Breast epithelium (tissue), 4 donors: ENCODE measurements around the gene BARX2. TPM values are rescaled to one million over a fixed set of nuclear protein-coding genes. Genes with fewer than 3 reads are reported as not detected.

Source experiments
- DNase-seq, 2 donors: peaks; one replicate each; pipeline ENCODE4 v3.0.0-alpha.2; 2019; ENCODE audit warnings: low spot score in 2 of 2
- H3K27ac ChIP-seq, 2 donors: fragments of 200-600 bp; sonication (generic) in 1 of 2; one replicate each; pipeline ENCODE4 v1.5.1; 2016 to 2019; ENCODE audit warnings: mild to moderate bottlenecking in 1 of 2
- H3K27me3 ChIP-seq, 2 donors: fragments of 200-600 bp; sonication (generic) in 1 of 2; one replicate each; pipeline versions ENCODE4 v1.5.1 to v1.6.0; 2017 to 2019; ENCODE audit warnings: control low read depth in 1 of 2, mild to moderate bottlenecking in 1 of 2
- H3K36me3 ChIP-seq: fragments of 200-600 bp; one replicate; pipeline ENCODE4 v1.5.1; 2019
- H3K4me1 ChIP-seq, 2 donors: fragments of 200-600 bp; sonication (generic); one replicate each; pipeline ENCODE4 v1.5.1; 2016 to 2019; ENCODE audit warnings: control low read depth in 1 of 2
- H3K4me3 ChIP-seq, 3 donors: fragments of 200-600 bp; sonication (generic); 1 replicate in 2 of 3; 2 replicates in 1 of 3; pipeline ENCODE4 v1.5.1; 2016 to 2019; ENCODE audit warnings: mild to moderate bottlenecking in 3 of 3, moderate library complexity in 2 of 3
- H3K9me3 ChIP-seq, 2 donors: fragments of 200-600 bp; sonication (generic) in 1 of 2; one replicate each; pipeline ENCODE4 v1.5.1; 2016 to 2019; ENCODE audit warnings: control low read depth in 1 of 2
- POLR2A ChIP-seq: fragments of 450-650 bp; IDR thresholded peaks from one replicate; pipeline ENCODE4 v1.6.1; 2016; ENCODE audit warnings: antibody characterized with exemption, mild to moderate bottlenecking, moderate library complexity
- POLR2AphosphoS5 ChIP-seq, 3 donors: sonication (generic); formaldehyde crosslinking; IDR thresholded peaks; one replicate each; pipeline ENCODE4 v1.6.1; 2017; ENCODE audit warnings: antibody characterized with exemption in 3 of 3
- intact Hi-C: fragments of 100-400 bp; cut with DNase I; formaldehyde crosslinking; loops from one replicate; pipeline ENCODE4 v1.15.1; 2023; ENCODE audit warnings: low total_unique reads
- total RNA-seq, 3 donors: library from RNA; depleted of rRNA; stranded (reverse); fragments of >200 nt; gene quantifications; one replicate each; pipeline ENCODE4 v1.1.0, GENCODE V29; 2016
- TF ChIP-seq, protein P1 (sequence below), 3 donors: fragments of 450-650 bp; IDR thresholded peaks; one replicate each; pipeline ENCODE4 v1.5.1; 2016 to 2017; ENCODE audit warnings: antibody characterized with exemption in 3 of 3, mild to moderate bottlenecking in 3 of 3, moderate library complexity in 3 of 3

The BARX2 gene
- total RNA-seq, 3 donors from 2014 or later: 8.2 to 19.5 TPM; not detected in 1

DNA sequence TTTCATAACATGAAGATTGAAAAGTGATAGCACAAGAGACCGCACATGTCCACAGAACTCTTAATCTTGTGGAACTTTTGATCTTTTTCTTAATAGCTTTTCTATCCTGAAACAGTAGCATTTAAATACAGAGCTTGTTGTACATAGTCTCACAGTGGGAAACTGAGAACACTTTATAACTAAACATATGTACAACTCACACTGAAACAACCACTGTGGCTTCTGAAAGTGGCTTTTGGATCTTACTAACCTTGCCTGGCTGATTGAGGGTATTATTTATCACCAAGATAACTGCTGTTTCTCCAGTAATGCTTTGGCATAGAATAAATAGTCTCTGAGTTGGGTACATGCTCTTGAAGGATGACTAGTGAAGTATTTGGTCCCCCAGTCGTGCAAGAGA lies 10.2 kb downstream of the BARX2 start:
- Histone ChIP-seq H3K27ac (no peak overlapping the region), H3K4me1 (no peaks in the 10 kb centered on the region), H3K9me3 (no peaks in the 10 kb centered on the region), H3K27me3 (no peaks in the 10 kb centered on the region), H3K36me3 (no peaks in the 10 kb centered on the region), H3K4me3 (no peak overlapping the region)
- no peak for DNase-seq
- no peak for TF ChIP-seq POLR2AphosphoS5 (IDR thresholded peaks at IDR 0.05)
- intact Hi-C loops: no loop called here

DNA sequence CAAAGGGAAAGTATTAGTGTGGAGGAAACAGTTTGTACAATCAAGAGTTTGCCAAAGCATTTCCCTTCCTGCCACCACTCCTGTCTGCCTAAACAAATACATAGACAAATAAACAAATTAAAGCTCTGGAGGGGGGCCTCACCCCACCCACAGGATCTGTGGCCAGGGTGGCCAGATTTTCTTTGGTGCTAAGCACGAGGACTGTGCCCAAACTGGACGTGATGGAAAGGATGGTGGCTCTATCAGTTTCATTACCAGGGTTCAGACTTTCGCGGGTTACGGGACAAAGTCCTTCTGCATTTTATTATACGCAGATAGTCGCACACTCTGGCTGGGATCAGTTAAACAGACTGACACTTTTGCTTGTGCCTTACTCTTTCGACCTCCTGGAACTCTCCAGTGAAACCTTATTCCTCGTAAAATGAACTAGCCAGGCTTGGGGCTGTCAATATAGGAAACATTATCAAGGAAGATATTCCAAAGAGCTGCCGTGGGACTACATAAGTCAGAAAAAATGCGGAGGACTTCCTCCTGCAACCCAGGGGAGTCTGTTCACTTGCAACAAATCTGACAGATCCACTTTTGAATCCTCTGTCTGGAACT lies 11.2 kb downstream of the BARX2 start:
- TF ChIP-seq, protein P1, sequence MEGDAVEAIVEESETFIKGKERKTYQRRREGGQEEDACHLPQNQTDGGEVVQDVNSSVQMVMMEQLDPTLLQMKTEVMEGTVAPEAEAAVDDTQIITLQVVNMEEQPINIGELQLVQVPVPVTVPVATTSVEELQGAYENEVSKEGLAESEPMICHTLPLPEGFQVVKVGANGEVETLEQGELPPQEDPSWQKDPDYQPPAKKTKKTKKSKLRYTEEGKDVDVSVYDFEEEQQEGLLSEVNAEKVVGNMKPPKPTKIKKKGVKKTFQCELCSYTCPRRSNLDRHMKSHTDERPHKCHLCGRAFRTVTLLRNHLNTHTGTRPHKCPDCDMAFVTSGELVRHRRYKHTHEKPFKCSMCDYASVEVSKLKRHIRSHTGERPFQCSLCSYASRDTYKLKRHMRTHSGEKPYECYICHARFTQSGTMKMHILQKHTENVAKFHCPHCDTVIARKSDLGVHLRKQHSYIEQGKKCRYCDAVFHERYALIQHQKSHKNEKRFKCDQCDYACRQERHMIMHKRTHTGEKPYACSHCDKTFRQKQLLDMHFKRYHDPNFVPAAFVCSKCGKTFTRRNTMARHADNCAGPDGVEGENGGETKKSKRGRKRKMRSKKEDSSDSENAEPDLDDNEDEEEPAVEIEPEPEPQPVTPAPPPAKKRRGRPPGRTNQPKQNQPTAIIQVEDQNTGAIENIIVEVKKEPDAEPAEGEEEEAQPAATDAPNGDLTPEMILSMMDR (IDR thresholded peaks at IDR 0.05): no peak
- TF ChIP-seq POLR2AphosphoS5 (IDR thresholded peaks at IDR 0.05) (no peak), POLR2A (no peak)
- no peaks in the 10 kb centered on the region for H3K4me1 ChIP-seq
- H3K36me3 ChIP-seq: no peaks in the 10 kb centered on the region
- intact Hi-C loops: no loop called here
- no peak for DNase-seq
- no peaks in the 10 kb centered on the region for H3K27me3 ChIP-seq
- no peaks in the 10 kb centered on the region for H3K9me3 ChIP-seq
- no peak overlapping the region for H3K27ac ChIP-seq
- no peak overlapping the region for H3K4me3 ChIP-seq

DNA sequence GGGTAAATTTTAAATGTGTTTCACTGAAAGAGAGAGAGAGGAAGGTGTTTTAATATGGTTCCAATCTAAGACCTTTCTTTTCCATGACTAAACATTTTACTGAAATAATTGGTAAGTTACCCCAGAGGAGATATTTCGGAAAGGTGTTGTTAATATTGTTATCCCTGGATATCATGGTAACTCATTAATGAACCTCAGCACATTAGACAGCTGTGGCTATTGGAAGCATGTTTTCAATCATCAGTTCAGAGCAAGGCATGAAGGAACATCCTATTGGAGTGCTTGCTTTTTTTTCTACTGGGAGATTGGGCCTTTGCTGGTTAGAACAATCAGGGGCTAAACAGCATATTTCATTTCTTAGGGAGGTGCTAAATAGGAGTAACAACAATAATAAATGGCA lies 11.8 kb downstream of the BARX2 start:
- Histone ChIP-seq H3K9me3 (no peaks in the 10 kb centered on the region), H3K27me3 (no peaks in the 10 kb centered on the region), H3K36me3 (no peaks in the 10 kb centered on the region), H3K27ac (no peak overlapping the region), H3K4me3 (no peak overlapping the region), H3K4me1 (no peaks in the 10 kb centered on the region)
- TF ChIP-seq, protein P1 (IDR thresholded peaks at IDR 0.05): no peak
- TF ChIP-seq POLR2AphosphoS5 (IDR thresholded peaks at IDR 0.05) (no peak), POLR2A (no peak)
- intact Hi-C loops: no loop called here
- no peak for DNase-seq

DNA sequence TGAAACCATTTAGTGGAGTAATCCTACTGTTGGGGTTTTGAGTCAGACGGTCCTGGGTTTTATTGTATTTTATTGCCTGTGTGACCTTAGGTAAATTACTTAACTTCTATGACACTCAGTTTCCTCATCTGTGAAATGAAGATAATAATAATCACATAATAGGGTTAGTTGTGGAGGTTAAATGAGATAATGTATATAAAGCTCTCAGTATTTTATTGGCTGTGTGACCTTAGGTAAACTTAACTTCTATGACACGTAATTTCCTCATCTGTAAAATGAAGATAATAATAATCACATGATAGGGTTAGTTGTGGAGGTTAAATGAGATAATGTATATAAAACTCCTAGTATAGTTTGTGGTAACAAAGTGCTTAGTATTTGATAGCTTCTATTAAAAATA lies 13.2 kb downstream of the BARX2 start:
- Histone ChIP-seq H3K9me3 (no peaks in the 10 kb centered on the region), H3K27me3 (no peaks in the 10 kb centered on the region), H3K4me1 (no peaks in the 10 kb centered on the region), H3K36me3 (no peaks in the 10 kb centered on the region), H3K27ac (no peak overlapping the region), H3K4me3 (no peak overlapping the region)
- DNase-seq: no peak
- intact Hi-C loops: no loop called here
- TF ChIP-seq, protein P1 (IDR thresholded peaks at IDR 0.05): no peak
- TF ChIP-seq POLR2AphosphoS5 (IDR thresholded peaks at IDR 0.05): no peak
- no peak for TF ChIP-seq POLR2A

DNA sequence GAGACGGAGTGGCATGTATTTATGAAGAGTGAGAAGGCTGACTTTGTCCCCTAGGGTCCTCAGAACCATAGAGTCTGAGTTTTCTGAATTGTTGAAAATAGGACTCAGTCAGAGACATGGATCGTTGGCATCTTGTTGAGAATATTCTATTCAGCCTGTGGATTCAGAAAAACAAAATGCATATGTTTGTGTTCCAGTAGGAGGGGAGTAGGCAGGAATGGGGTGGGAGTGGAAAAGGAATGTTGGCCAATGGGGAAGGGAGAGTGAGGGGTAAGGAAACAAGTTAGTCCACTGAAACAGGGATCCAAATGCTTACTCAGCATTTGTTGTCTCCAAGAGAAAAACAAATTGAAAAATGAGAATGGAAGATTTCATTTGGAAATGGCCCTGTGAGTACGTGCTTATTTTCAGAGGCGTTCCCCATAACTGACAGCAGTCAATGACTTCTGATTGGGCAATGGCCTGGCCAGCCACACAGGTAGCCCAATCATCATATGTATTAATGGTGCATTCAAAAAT lies 14.7 kb downstream of the BARX2 start:
- DNase-seq: no peak
- H3K4me1 ChIP-seq: no peaks in the 10 kb centered on the region
- no peaks in the 10 kb centered on the region for H3K27me3 ChIP-seq
- H3K9me3 ChIP-seq: no peaks in the 10 kb centered on the region
- no peak overlapping the region for H3K27ac ChIP-seq
- H3K36me3 ChIP-seq: no peaks in the 10 kb centered on the region
- no peak overlapping the region for H3K4me3 ChIP-seq
- intact Hi-C loops: no loop called here
- TF ChIP-seq, protein P1 (IDR thresholded peaks at IDR 0.05): no peak

DNA sequence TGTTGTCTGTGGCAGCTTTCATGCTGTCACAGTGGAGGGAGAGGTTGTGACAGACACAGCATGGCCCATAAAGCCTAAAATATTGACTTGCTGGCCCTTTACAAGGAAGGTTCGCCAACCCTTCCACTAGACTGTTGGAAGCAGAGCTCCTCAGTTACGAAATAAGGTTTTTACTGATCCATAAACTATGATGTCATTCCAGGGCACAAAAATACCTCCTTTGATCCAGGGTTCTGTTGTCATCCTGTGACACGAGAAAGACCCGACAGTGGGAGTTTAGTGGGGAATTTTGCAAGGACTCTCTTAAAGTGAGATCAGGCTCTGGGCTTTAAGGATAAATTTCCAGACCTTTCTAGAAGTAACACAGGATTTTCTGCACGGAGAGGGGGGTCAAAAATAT lies 15.7 kb downstream of the BARX2 start:
- Histone ChIP-seq H3K4me3 (no peak overlapping the region), H3K9me3 (no peaks in the 10 kb centered on the region), H3K4me1 (no peaks in the 10 kb centered on the region), H3K36me3 (no peaks in the 10 kb centered on the region), H3K27me3 (no peaks in the 10 kb centered on the region), H3K27ac (no peak overlapping the region)
- no peak for DNase-seq
- TF ChIP-seq POLR2AphosphoS5 (IDR thresholded peaks at IDR 0.05): no peak
- no peak for TF ChIP-seq POLR2A
- TF ChIP-seq, protein P1 (IDR thresholded peaks at IDR 0.05): no peak
- intact Hi-C loops: no loop called here
